DMS114 treated with DMSO at 0.1 percent for 48 hours (cell line): ENCODE results near the gene TAMALIN.
A peak's percentile ranks its signal among the peaks of the same experiment; 100 is the strongest.

Source experiments
- DNase-seq: peaks from one replicate; lab custom pipeline; 2025; ENCODE audit not compliant: unreplicated experiment; lab: John Stamatoyannopoulos, UW

TAMALIN gene

GRCh38 chr12:51980809-51981127 is 26.0 kb upstream of the TAMALIN start:
- DNase-seq, result no peak

DNA sequence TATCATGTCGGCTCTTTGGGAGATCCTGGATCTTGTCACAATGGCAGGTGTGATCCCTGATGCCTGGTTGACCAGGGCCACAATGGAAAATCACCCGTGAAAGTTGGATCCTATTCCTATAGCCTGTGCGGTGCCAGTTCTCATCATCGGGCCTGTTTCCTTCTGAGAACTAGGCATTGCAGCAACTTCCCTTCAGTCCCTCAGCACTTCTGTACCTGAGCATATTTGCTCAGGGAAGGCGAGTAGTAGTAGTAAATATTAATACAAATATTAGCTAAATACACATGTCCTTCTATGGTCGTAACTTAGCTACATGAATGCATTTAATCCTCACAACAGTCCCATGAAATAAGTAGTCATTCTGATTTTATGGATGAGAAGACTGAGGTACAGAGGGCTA is 22.1 kb upstream of the TAMALIN start:
- no peak for DNase-seq

DNA sequence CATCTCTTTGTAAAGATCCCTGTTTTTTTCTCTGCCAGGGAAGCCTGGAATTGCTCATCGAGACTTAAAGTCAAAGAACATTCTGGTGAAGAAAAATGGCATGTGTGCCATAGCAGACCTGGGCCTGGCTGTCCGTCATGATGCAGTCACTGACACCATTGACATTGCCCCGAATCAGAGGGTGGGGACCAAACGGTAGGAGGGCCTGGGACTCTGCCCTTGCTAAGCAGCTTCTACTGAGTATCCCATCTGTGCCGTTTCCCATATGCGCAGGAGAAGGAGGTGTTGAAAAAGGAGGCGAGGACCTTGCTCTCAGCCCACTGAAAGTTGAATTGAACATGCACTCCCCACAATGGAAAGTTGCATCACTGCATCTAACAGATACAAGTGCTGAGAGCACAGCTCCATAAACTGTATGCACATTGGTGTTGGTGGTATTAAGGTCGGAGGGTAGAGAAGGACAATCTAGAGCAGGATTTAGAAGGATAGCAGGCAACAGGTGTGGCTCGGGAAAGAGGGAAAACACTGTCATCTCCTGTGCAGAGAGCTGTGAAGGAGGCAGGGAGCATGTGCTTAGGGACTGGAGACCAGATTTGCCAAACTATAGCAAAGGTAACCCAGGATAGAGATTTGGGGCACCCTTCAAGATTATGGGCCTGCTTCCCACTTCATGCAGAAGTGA is 21.5 kb upstream of the TAMALIN start:
- no peak for DNase-seq

GRCh38 chr12:51986834-51987233 is 19.9 kb upstream of the TAMALIN start:
- DNase-seq, result no peak

DNA sequence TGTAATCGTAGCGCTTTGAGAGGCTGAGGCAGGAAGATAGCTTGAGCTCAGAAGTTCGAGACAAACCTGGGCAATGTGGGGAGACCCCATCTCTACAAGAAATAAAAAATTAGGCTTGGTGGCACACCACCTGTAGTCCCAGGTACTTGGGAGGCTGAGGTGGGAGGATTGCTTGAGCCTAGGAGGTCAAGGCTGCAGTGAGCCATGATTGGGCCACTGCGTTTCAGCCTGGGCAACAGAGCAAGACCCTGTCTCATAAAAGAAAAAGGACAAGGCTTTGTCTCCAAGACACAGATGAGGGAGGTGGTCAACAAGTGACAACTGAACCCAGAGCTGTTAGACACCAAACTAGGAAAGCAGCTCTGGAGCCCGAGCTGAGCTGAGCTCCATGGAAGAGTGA is 14.5 kb upstream of the TAMALIN start:
- no peak for DNase-seq

GRCh38 chr12:51994539-51994820 is 12.3 kb upstream of the TAMALIN start:
- DNase-seq, result no peak

DNA sequence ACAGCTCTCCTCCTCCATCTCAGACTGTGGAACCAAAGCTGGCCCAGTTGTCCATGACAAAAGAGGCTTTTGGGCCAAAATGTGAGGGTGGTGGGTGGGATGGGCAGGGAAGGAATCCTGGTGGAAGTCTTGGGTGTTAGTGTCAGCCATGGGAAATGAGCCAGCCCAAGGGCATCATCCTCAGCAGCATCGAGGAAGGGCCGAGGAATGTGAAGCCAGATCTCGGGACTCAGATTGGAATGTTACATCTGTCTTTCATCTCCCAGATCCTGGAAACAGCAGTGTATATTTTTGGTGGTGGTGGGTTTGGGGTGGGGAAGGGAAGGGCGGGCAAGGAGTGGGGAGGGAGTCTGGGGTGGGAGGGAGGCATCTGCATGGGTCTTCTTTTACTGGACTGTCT is 11.8 kb upstream of the TAMALIN start:
- DNase-seq, result no peak

DNA sequence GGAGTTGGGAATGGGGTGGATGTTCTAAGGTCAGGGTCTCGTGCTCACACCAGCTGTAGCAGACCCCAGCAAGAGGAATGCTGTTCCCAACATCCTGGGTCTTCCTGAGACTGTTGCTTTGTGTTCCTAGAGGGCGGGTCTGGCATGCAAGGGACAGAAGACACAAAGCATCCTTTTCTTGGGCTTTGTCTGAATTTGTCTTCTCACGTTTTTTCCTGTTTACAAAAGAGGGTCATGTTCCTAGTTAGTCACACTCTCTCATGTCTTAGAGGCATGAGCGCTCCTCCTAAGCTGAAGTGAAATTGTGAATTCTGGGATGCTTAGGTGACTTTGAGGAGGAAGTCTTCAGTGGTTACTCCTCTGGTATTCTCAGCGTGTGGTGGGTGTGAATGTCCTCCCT is 9.6 kb upstream of the TAMALIN start:
- no peak for DNase-seq

DNA sequence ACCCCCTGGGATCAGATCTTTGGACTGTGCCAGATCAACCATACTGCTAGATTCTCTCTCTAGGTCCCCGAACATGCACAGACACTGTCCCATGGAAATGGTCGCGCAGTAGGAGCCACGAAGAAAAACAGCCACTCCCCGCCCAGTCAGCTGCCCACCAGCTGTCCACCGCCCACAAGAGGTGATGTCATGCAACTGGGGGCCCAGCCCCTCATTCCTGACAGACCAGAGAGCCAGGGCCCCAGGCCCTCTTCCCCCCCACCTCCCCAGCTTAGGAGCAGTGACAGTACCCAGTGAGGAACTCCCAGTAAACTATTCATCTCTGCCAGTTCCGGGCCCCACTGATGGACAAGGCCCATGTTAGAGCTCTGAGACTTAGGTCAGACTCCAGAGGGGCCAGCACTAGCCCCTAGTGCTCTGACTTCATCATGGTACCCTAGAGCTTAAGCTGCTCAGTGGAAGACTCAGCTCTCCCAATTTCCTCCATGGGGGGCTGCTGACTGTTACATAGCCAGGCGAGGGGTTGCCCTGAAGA is 3.7 kb upstream of the TAMALIN start:
- no peak for DNase-seq

DNA sequence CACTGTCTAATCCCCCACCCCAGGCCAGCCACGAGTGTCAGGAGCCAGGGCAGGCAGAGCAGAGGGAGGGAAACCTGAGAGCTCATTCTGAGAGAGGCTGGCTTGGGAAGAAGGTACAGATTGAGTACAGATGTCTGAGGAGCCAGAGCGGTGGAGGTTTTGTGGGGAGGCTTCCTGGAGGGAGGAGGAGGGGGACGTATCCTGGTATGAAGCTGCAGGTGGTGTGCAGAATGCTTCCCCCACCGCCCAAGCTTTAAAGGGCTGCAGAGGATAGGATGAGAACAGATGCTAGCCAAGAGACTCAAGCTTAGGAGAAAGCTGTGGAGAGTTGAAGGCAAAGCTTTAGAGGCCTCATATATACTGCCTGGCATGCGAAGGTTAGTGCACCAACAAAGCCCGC is 3.2 kb upstream of the TAMALIN start:
- no peak for DNase-seq

DNA sequence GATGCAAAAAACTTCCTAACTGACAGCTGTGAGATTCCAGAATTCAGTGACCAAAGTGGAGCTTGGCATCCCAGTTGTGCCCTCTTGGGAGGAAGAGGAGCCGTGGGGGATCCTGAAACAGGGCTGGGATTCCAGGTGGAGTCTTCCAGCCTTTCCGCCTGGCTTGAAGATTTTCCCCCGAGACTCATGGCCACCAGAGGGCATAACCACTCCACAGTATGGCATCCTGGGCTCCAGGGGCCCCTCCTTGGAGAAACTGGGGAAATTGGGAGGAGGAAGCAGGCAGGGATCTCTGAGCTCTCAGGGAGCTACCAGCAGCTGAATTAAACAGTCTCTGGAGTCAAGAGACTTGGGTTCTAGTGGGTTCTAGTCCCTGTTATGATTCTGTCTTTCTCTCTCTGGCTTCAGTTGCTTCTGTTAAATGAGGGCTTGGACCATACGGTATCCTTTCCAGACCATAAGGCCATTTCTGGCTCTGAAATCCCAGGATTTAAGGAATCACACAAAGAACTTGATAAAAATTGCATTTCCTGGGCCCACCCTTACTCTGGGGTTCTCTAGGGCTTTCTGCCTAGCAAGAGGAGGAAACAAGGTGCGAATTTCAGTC is 2.6 kb upstream of the TAMALIN start:
- DNase-seq, result peak; percentile 65

GRCh38 chr12:52005218-52005902 is 1.4 kb upstream of the TAMALIN start:
- DNase-seq, result no peak

DNA sequence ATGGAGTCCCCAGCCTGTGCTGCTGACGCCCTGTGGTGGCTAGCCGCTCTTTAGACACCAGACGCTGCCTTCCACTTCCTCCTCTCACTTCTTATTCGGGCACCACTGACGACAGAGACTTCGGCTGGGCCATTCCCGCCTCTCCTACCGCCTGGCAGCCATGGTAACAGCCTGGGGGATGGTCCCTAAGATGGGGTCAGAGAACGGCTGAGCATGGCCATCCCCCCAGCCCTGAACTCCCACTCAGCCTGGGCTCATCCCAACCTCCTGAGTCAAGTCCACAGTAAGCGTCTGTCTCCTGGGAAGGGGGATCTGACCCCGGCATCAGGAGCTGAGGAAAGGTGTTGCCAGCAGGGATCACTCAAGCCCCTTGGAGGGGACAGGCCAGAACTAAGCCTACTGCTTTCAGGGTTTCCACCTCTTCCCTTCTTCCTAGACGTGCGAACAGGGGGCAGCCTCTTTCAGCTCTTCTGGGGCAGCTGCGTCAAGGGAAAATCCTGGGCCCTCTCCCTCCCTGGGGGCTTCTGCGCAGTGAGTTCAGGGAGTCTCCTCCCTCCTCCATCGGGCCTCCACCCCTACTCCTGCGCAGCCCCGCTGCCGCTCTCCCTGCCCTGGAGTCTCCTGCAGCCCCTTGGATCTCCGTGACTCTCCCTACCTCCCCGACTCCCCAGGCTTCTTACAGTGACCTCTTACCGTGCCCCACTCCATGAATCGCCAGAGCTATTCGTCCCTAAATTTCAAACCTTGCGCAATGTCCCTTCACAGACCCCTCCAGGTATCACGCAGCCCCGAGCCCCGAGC is 643 bp upstream of the TAMALIN start:
- DNase-seq, result no peak

- no peak for DNase-seq
These were observed 594 bp downstream of the TAMALIN start for GRCh38 chr12:52007158-52007921.

- no peak for DNase-seq
These were observed 1.3 kb downstream of the TAMALIN start for GRCh38 chr12:52007982-52008510.

GRCh38 chr12:52009081-52009751 is 2.5 kb downstream of the TAMALIN start:
- no peak for DNase-seq

DNA sequence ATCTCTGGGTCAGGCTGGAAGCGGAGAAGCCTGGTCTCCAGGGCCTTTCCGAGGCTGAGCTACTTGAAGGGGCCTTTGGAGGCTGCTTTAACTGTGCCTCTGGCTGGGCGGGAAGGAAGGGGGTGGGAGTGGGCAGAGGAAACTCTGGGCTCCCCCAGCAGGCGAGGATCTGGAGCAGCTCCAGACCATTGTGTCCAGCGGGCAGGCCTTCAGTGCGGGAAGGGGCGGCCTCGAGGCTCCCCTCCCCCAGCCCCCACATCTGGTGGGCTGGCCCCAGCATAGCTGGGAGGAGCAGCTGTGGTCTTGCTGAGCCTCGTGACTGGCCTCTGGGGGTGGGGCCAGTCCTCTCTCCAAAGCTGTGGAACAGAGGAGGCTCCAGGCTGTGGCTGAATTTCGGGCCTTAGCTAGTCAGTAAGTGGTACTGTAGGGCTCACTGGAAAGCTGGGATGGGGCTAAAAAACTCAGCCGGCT is 3.4 kb downstream of the TAMALIN start:
- DNase-seq, result no peak

GRCh38 chr12:52010692-52011601 is 4.2 kb downstream of the TAMALIN start:
- DNase-seq, result no peak

GRCh38 chr12:52011602-52012214 is 5.0 kb downstream of the TAMALIN start:
- DNase-seq, result no peak
